HepG2 (cell line): ENCODE data around the gene FSTL1. TPM values are rescaled to one million over a fixed set of nuclear protein-coding genes. Genes with fewer than 3 reads are reported as not detected.

ENCODE experiments used
- ATAC-seq: fragments of 200-7000 bp; cut with Tn5 transposase; 3 replicates; pipeline ENCODE4 v1.9.1; 2020; ENCODE audit warnings: mild to moderate bottlenecking, moderate library complexity
- BruUV-seq: library from RNA; stranded (reverse); fragments of 400-500 nt; replicated peaks from 2 replicates; lab custom pipeline; 2021; lab: Mats Ljungman, UMichigan
- CTCF ChIA-PET: fragments of 300-600 bp; formaldehyde crosslinking; extraction: SDS; loops from one replicate; lab custom pipeline; 2021; ENCODE audit warnings: low total read pairs, inconsistent platforms, low intra/inter-chr PET ratio; lab: Yijun Ruan, JAX
- POLR2A ChIA-PET: fragments of 350-600 bp; sonication (Branson Sonifier 250); formaldehyde crosslinking; loops from one replicate; lab custom pipeline; 2020; ENCODE audit warnings: antibody characterized with exemption, inconsistent platforms; lab: Yijun Ruan, JAX
- DNase-seq: peaks from one replicate; pipeline ENCODE4 v3.0.0-alpha.2; 2015; ENCODE audit warnings: low spot score
- FAIRE-seq: peaks from 3 replicates; lab custom pipeline; 2011; peaks lifted over from hg19 to GRCh38; lab: Jason Lieb, UNC
- H2AFZ ChIP-seq: one replicate; pipeline ENCODE4 v1.6.1; 2011; ENCODE audit warnings: low read length, inconsistent platforms
- H3K27ac ChIP-seq: fragments of 300-600 bp; 3 replicates; pipeline ENCODE4 v1.8.0; 2011; ENCODE audit warnings: mixed run types, mild to moderate bottlenecking, mixed read lengths, low read length, inconsistent platforms; ENCODE audit not compliant: insufficient read depth; ENCODE audit errors: extremely low read length
- H3K27me3 ChIP-seq, 2 experiments: fragments of 200-600 bp in 1 of 2; 2 replicates in 1 of 2; 3 replicates in 1 of 2; pipeline versions ENCODE4 v1.6.0 to v1.8.0; 2011; ENCODE audit warnings: low read length in 2 of 2, mild to moderate bottlenecking in 2 of 2, moderate library complexity in 2 of 2, inconsistent platforms in 1 of 2; ENCODE audit not compliant: insufficient read depth in 2 of 2, control insufficient read depth in 1 of 2
- H3K36me3 ChIP-seq, 2 experiments: fragments of 200-600 bp in 1 of 2; replicated peaks in 1 of 2; 2 replicates in 1 of 2; 3 replicates in 1 of 2; pipeline versions ENCODE4 v1.5.1 to v1.8.0; 2011; ENCODE audit warnings: low read length in 2 of 2, inconsistent platforms in 1 of 2; ENCODE audit not compliant: insufficient read depth in 2 of 2, control insufficient read depth in 1 of 2
- H3K4me1 ChIP-seq: 2 replicates; pipeline ENCODE4 v1.5.1; 2012; ENCODE audit warnings: low read length, inconsistent platforms; ENCODE audit not compliant: insufficient read depth
- H3K4me2 ChIP-seq: 2 replicates; pipeline ENCODE4 v1.6.0; 2011; ENCODE audit warnings: low read depth, low read length, inconsistent platforms
- H3K4me3 ChIP-seq, 3 experiments: fragments of 200-600 bp in 1 of 3; sonication (generic), shearing (Covaris generic) in 1 of 3; replicated peaks in 1 of 3; 2 replicates each; pipeline ENCODE4 v1.5.1; 2011 to 2016; ENCODE audit warnings: low read length in 3 of 3, inconsistent platforms in 2 of 3, low read depth in 2 of 3, mild to moderate bottlenecking in 2 of 3, control low read depth in 1 of 3, mixed read lengths in 1 of 3; ENCODE audit not compliant: insufficient read depth in 1 of 3
- H3K79me2 ChIP-seq: one replicate; pipeline ENCODE4 v1.6.1; 2011; ENCODE audit warnings: low read length, inconsistent platforms; ENCODE audit not compliant: insufficient read depth
- H3K9ac ChIP-seq: 2 replicates; pipeline ENCODE4 v1.6.0; 2011; ENCODE audit warnings: mild to moderate bottlenecking, low read depth, low read length, inconsistent platforms; ENCODE audit not compliant: insufficient read depth
- H3K9me3 ChIP-seq: 2 replicates; pipeline ENCODE4 v1.5.1; 2012; ENCODE audit warnings: mild to moderate bottlenecking, low read length
- H4K20me1 ChIP-seq: 2 replicates; pipeline ENCODE4 v1.6.0; 2011; ENCODE audit warnings: inconsistent platforms, mild to moderate bottlenecking, low read length, moderate library complexity; ENCODE audit not compliant: insufficient read depth
- ATF2 ChIP-seq: sonication (generic); formaldehyde crosslinking; IDR thresholded peaks from 2 replicates; pipeline ENCODE4 v1.4.0; 2020; ENCODE audit warnings: missing genetic modification reagents
- CHCHD3 ChIP-seq: sonication (generic); formaldehyde crosslinking; IDR thresholded peaks from 2 replicates; pipeline ENCODE4 v1.8.0; 2022; ENCODE audit warnings: mild to moderate bottlenecking, missing genetic modification reagents, moderate library complexity
- ISX ChIP-seq: sonication (generic); formaldehyde crosslinking; conservative IDR thresholded peaks from 2 replicates; pipeline ENCODE4 v1.5.0; 2020; ENCODE audit warnings: missing genetic modification reagents
- KDM3A ChIP-seq: IDR thresholded peaks from 2 replicates; pipeline ENCODE4 v1.6.1; 2018; ENCODE audit warnings: low read depth, missing compliant biosample characterization
- KDM5A ChIP-seq: fragments of 200-600 bp; sonication (generic); IDR thresholded peaks from 2 replicates; pipeline ENCODE4 v1.7.0; 2018; ENCODE audit warnings: antibody characterized with exemption, mild to moderate bottlenecking, low read length, borderline replicate concordance
- NFATC3 ChIP-seq: sonication (generic); formaldehyde crosslinking; IDR thresholded peaks from 2 replicates; pipeline ENCODE4 v1.5.1; 2020; ENCODE audit warnings: mild to moderate bottlenecking, missing genetic modification reagents
- SPEN ChIP-seq: sonication (generic); formaldehyde crosslinking; IDR thresholded peaks from 2 replicates; pipeline ENCODE4 v1.5.1; 2020; ENCODE audit warnings: low read depth, mild to moderate bottlenecking, missing genetic modification reagents
- TRIM24 ChIP-seq: sonication (generic); formaldehyde crosslinking; IDR thresholded peaks from 2 replicates; pipeline ENCODE4 v1.8.0; 2022; ENCODE audit warnings: mild to moderate bottlenecking, missing genetic modification reagents
- ZBED4 ChIP-seq: sonication (generic); formaldehyde crosslinking; IDR thresholded peaks from 2 replicates; pipeline ENCODE4 v1.4.0; 2020; ENCODE audit warnings: missing genetic modification reagents, borderline replicate concordance
- ZBTB44 ChIP-seq: sonication (generic); formaldehyde crosslinking; IDR thresholded peaks from 2 replicates; pipeline ENCODE4 v1.4.0; 2020; ENCODE audit warnings: missing genetic modification reagents
- ZNF281 ChIP-seq: sonication (generic); formaldehyde crosslinking; IDR thresholded peaks from 2 replicates; pipeline ENCODE4 v1.4.0; 2020; ENCODE audit warnings: missing genetic modification reagents, borderline replicate concordance
- ZNF496 ChIP-seq: sonication (generic); formaldehyde crosslinking; IDR thresholded peaks from 2 replicates; pipeline ENCODE4 v1.8.1; 2023; ENCODE audit warnings: mild to moderate bottlenecking, moderate library complexity, missing genetic modification reagents; ENCODE audit not compliant: insufficient replicate concordance
- WGBS: methylation state at CpG from one replicate; pipeline ENCODE4 v1.1.6; 2017; ENCODE audit warnings: low lambda C conversion rate; 5-methylcytosine and 5-hydroxymethylcytosine counted together
- in situ Hi-C: cut with HindIII; loops from 2 replicates; pipeline ENCODE4 v1.10.0; 2017; ENCODE audit warnings: low pct_unique_long_range_greater_than_20kb; ENCODE audit not compliant: extremely low pct_ligation_motif_present
- intact Hi-C: fragments of 100-400 bp; cut with micrococcal nuclease; formaldehyde crosslinking; loops from one replicate; pipeline ENCODE4 v1.10.0; 2022; ENCODE audit not compliant: unreplicated experiment
- polyA plus RNA-seq, 8 experiments: library from polyadenylated mRNA; depleted of rRNA in 3 of 8; stranded (reverse) in 7 of 8; unstranded in 1 of 8; fragments of >200 nt; fragmentation: Illumina TruSeq in 4 of 8; extraction: Trizol in 4 of 8; gene quantifications; 2 replicates each; pipeline versions ENCODE4 v1.2.1 to v1.2.3, GENCODE V29; 2011 to 2016; ENCODE audit warnings: low read depth in 4 of 8, missing spikeins in 1 of 8, mixed read lengths in 1 of 8; ENCODE audit not compliant: insufficient read depth in 1 of 8
- total RNA-seq, 5 experiments: library from RNA; depleted of rRNA; stranded (reverse); fragments of >200 nt; fragmentation: Illumina TruSeq; extraction: Trizol; gene quantifications; 2 replicates each; pipeline ENCODE4 v1.2.3, GENCODE V29; 2016; ENCODE audit warnings: low read depth in 1 of 5

FSTL1 gene
- total and polyA plus RNA-seq, 2 of the 13 experiments (the other 11 are each of a cell fraction or from before 2014, with no cell fraction given): 0.07 to 0.29 TPM

- Histone ChIP-seq H2AFZ (peak within 1 kb of the TSS; percentile 44), H3K4me3 (peak within 1 kb of the TSS; percentile 68 to 95 (median 87)), H3K9me3 (no peaks in the 10 kb centered on the region), H3K4me1 (peaks cover 45% of the 10 kb centered on the region), H3K36me3 (no peaks in the 10 kb centered on the region), H3K27me3 (peaks cover 0 to 7% of the 10 kb centered on the region in 2 experiments; a peak in 2 of 5 replicates), H3K4me2 (peak within 1 kb of the TSS; percentile 71), H3K27ac (peak within 1 kb of the TSS; percentile 81), H3K9ac (peak within 1 kb of the TSS; percentile 82), H3K79me2 (peaks cover 41% of the 10 kb centered on the region), H4K20me1 (no peaks in the 10 kb centered on the region; the same call in 1 of the 2 replicates)
- DNase-seq (peak; percentile 81), ATAC-seq (peak; percentile 91), FAIRE-seq (no peak)
- WGBS: 0% methylated on average over 10 of the region's 95 CpGs
- ChIA-PET CTCF (no interaction called here), POLR2A (interaction anchor here (0.7 to 2.9 kb wide), 14 partner anchors 9 to 1109 kb away, joined by 3 to 22 read pairs (median 4); partner anchors contain the start of genes B4GALT4, NDUFB4 and TMEM39A)
- intact Hi-C loops (loop anchor here (2.0 to 10.0 kb wide), 4 partner anchors 68 to 254 kb away; partner anchors contain the start of gene GSK3B), in situ Hi-C loops (no loop called here)
- BruUV-seq: TSS peak; percentile 92
- TF ChIP-seq ISX (CRISPR knock-in tag): no peak; the same call in 1 of the 2 replicates
- TF ChIP-seq ZBED4 (CRISPR knock-in tag): peak; percentile 24; the same call in 1 of the 2 replicates
- peak; percentile 69 for TF ChIP-seq SPEN (CRISPR knock-in tag)
- TF ChIP-seq CHCHD3 (CRISPR knock-in tag): peak; percentile 82; the same call in 1 of the 2 replicates
- TF ChIP-seq ZNF281 (CRISPR knock-in tag): peak; percentile 57; the same call in 1 of the 2 replicates
- TF ChIP-seq KDM3A (CRISPR knock-in tag): no peak
- TF ChIP-seq KDM5A: no peak
- no peak for TF ChIP-seq TRIM24
- TF ChIP-seq ATF2 (CRISPR knock-in tag): peak; percentile 32; the same call in 1 of the 2 replicates
- no peak for TF ChIP-seq NFATC3 (CRISPR knock-in tag)
- TF ChIP-seq ZNF496 (CRISPR knock-in tag): no peak
- no peak for TF ChIP-seq ZBTB44 (CRISPR knock-in tag)
Measured at GRCh38 chr3:120348991-120349854, 101.6 kb downstream of the FSTL1 start, which contains the start of gene LRRC58. LRRC58 (minus strand) TSS chr3:120349354; CDS start chr3:120349243, 111 bp downstream.
